NCI-H1417 treated with DMSO at 0.1 percent for 48 hours (cell line): ENCODE data around the gene KMT2A.
"Not testable (repeated sequence)": the region's sequence is repeated elsewhere in the genome, so short reads cannot be mapped to it uniquely, and the experiment has no call there.

Experiments
- DNase-seq: peaks from one replicate; lab custom pipeline; 2025; lab: John Stamatoyannopoulos, UW

Gene KMT2A

GRCh38 chr11:118435893-118436624 is at the start of gene KMT2A:
TSS of gene KMT2A (plus strand) at chr11:118436492. CDS start at chr11:118436513, 21 bp downstream.
- peak; percentile 93 for DNase-seq

GRCh38 chr11:118396097-118396501 is 40.2 kb upstream of the KMT2A start:
- DNase-seq, result no peak

- no peak for DNase-seq
Measured at GRCh38 chr11:118397448-118397847, 38.8 kb upstream of the KMT2A start.

GRCh38 chr11:118398791-118399559 is 37.3 kb upstream of the KMT2A start:
- no peak for DNase-seq

GRCh38 chr11:118401151-118401879 is 35.0 kb upstream of the KMT2A start, which contains the start of gene ATP5MG:
TSS of gene ATP5MG (plus strand) at chr11:118401606. CDS start at chr11:118401666, 60 bp downstream.
- DNase-seq, result peak; percentile 96

GRCh38 chr11:118401880-118402590 is 34.3 kb upstream of the KMT2A start:
- no peak for DNase-seq

- DNase-seq, result not testable (repeated sequence)
Measured at GRCh38 chr11:118402594-118402993, 33.7 kb upstream of the KMT2A start.

- peak; percentile 87 for DNase-seq
Measured at GRCh38 chr11:118406599-118407166, 29.6 kb upstream of the KMT2A start.

- no peak for DNase-seq
Measured at GRCh38 chr11:118410055-118410745, 26.1 kb upstream of the KMT2A start.

GRCh38 chr11:118411530-118411929 is 24.8 kb upstream of the KMT2A start:
- no peak for DNase-seq

GRCh38 chr11:118412921-118413320 is 23.4 kb upstream of the KMT2A start:
- no peak for DNase-seq

GRCh38 chr11:118415062-118415738 is 21.1 kb upstream of the KMT2A start:
- DNase-seq, result no peak

- no peak for DNase-seq
Measured at GRCh38 chr11:118415739-118416068, 20.6 kb upstream of the KMT2A start.

- DNase-seq, result not testable (repeated sequence)
Measured at GRCh38 chr11:118416900-118417299, 19.4 kb upstream of the KMT2A start.

GRCh38 chr11:118417801-118418200 is 18.5 kb upstream of the KMT2A start:
- no peak for DNase-seq

GRCh38 chr11:118418766-118419165 is 17.5 kb upstream of the KMT2A start:
- no peak for DNase-seq

- DNase-seq, result no peak
Measured at GRCh38 chr11:118427707-118428106, 8.6 kb upstream of the KMT2A start.

- no peak for DNase-seq
Measured at GRCh38 chr11:118430956-118431355, 5.3 kb upstream of the KMT2A start.

- no peak for DNase-seq
Measured at GRCh38 chr11:118434123-118434552, 2.2 kb upstream of the KMT2A start.

GRCh38 chr11:118434553-118435289 is 1.6 kb upstream of the KMT2A start:
- no peak for DNase-seq
